Psoas muscle (tissue), 8 donors: ENCODE measurements around the gene ITGA1. TPM values are rescaled to one million over a fixed set of nuclear protein-coding genes. Genes with fewer than 3 reads are reported as not detected.
"Not testable (repeated sequence)": the region's sequence is repeated elsewhere in the genome, so short reads cannot be mapped to it uniquely, and the experiment has no call there.

Source experiments
- ATAC-seq, 4 donors: fragments of 200-7000 bp; cut with Tn5 transposase; one replicate each; pipeline ENCODE4 v1.9.1; 2020; ENCODE audit warnings: moderate library complexity in 3 of 4, mild to moderate bottlenecking in 2 of 4
- DNase-seq, 2 donors: peaks; one replicate each; pipeline ENCODE4 v3.0.0-alpha.2; 2020
- H3K27ac ChIP-seq: fragments of 200-600 bp; one replicate; pipeline ENCODE4 v1.8.0; 2022
- H3K27me3 ChIP-seq, 3 donors: fragments of 200-600 bp in 1 of 3; one replicate each; pipeline versions ENCODE4 v1.6.1 to v1.8.0; 2013 to 2022; ENCODE audit warnings: low read length in 2 of 3, mild to moderate bottlenecking in 2 of 3, moderate library complexity in 1 of 3; ENCODE audit not compliant: insufficient read depth in 3 of 3
- H3K36me3 ChIP-seq, 2 donors: fragments of 200-600 bp in 1 of 2; one replicate each; pipeline versions ENCODE4 v1.6.1 to v1.8.0; 2013 to 2022; ENCODE audit warnings: low read depth in 1 of 2, mild to moderate bottlenecking in 1 of 2, moderate library complexity in 1 of 2; ENCODE audit not compliant: insufficient read depth in 1 of 2
- H3K4me1 ChIP-seq: fragments of 200-600 bp; one replicate; pipeline ENCODE4 v1.8.0; 2022
- H3K4me3 ChIP-seq: fragments of 200-600 bp; one replicate; pipeline ENCODE4 v1.8.0; 2022; ENCODE audit warnings: mild to moderate bottlenecking
- H3K9me3 ChIP-seq: fragments of 200-600 bp; one replicate; pipeline ENCODE4 v1.8.0; 2022
- WGBS, 3 donors: extraction: QIAGEN DNeasy Blood & Tissue Kit; methylation state at CpG; one replicate each; pipeline versions ENCODE4 v1.1.6 to v1.1.7; 2013; 5-methylcytosine and 5-hydroxymethylcytosine counted together
- intact Hi-C, 2 donors: fragments of 100-400 bp; cut with DNase I; formaldehyde crosslinking; loops; one replicate each; pipeline versions ENCODE4 v1.11.0 to v1.14.2; 2022
- polyA plus RNA-seq, 3 donors: library from polyadenylated mRNA; stranded (reverse); fragments of 200-250 nt; gene quantifications; one replicate each; pipeline ENCODE4 v1.2.3, GENCODE V29; 2013
- total RNA-seq, 4 donors: library from RNA; stranded (reverse); fragmentation: NEBNext Ultra II Directional in 2 of 4; extraction: Animal tissue kit (Norgen Biotek cat#: 25700) in 2 of 4; gene quantifications; one replicate each; pipeline versions ENCODE4 v1.2.1 to v1.2.4, GENCODE V29; 2021 to 2023
- TF ChIP-seq, protein P1 (sequence below): fragments of 200-600 bp; IDR thresholded peaks from one replicate; pipeline ENCODE4 v1.8.0; 2022; ENCODE audit warnings: antibody characterized with exemption
- donor health status: healthy with polysubstance abuse.
- donor health status: DM: no; HTN: no; CAD: no; lungs with moderate emphysema.
- donor health status: Bipolar disorder and iron deficiency.
- donor health status: healthy.
- donor health status: DM: yes; HTN: yes; CAD: no.
- donor health status: DM: no; HTN: no; CAD: no.
- donor health status: DM: no; HTN: no; CAD: no.
- donor health status: DM: yes; HTN: yes; CAD: no.

ITGA1 gene
- total and polyA plus RNA-seq, 7 donors = 3.4 to 29.3 (median 13.0) TPM

DNA sequence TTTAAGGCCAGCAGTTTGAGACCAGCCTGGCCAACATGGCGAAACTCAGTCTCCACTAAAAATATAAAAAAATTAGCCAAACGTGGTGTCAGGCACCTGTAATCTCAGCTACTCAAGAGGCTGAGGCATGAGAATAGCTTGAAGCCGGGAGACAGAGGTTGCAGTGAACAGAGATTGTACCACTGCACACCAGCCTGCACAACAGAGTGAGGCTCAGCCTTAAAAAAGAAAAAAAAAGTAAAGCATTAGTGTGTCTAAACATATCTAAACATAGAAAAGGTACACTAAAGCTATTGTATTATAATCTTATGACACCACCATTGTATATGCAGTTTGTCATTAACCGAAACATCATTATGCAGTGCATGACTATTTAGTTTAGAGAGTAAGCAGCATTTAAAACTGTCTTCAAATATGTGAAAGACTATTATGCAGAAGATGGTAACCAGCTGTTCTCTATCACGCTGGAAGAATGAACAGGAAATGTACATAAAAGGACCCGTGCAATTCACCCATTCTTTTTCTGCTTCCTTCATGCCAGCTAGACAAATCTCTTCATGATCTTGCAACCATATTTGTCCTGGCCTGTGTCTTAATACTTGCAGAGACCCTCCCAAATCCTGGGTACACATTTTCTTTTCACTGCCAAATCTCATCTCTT is 58.6 kb downstream of the ITGA1 start:
- Histone ChIP-seq H3K27ac (no peak overlapping the region), H3K36me3 (no peaks in the 10 kb centered on the region), H3K4me1 (no peaks in the 10 kb centered on the region), H3K4me3 (no peak overlapping the region), H3K9me3 (no peaks in the 10 kb centered on the region), H3K27me3 (no peaks in the 10 kb centered on the region)
- TF ChIP-seq, protein P1, sequence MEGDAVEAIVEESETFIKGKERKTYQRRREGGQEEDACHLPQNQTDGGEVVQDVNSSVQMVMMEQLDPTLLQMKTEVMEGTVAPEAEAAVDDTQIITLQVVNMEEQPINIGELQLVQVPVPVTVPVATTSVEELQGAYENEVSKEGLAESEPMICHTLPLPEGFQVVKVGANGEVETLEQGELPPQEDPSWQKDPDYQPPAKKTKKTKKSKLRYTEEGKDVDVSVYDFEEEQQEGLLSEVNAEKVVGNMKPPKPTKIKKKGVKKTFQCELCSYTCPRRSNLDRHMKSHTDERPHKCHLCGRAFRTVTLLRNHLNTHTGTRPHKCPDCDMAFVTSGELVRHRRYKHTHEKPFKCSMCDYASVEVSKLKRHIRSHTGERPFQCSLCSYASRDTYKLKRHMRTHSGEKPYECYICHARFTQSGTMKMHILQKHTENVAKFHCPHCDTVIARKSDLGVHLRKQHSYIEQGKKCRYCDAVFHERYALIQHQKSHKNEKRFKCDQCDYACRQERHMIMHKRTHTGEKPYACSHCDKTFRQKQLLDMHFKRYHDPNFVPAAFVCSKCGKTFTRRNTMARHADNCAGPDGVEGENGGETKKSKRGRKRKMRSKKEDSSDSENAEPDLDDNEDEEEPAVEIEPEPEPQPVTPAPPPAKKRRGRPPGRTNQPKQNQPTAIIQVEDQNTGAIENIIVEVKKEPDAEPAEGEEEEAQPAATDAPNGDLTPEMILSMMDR = no peak
- ATAC-seq (no peak), DNase-seq (no peak)
- intact Hi-C loops = no loop called here
- WGBS, 3 donors = 56 to 59% (median 56%) methylated on average over 6 of the region's 6 CpGs

DNA sequence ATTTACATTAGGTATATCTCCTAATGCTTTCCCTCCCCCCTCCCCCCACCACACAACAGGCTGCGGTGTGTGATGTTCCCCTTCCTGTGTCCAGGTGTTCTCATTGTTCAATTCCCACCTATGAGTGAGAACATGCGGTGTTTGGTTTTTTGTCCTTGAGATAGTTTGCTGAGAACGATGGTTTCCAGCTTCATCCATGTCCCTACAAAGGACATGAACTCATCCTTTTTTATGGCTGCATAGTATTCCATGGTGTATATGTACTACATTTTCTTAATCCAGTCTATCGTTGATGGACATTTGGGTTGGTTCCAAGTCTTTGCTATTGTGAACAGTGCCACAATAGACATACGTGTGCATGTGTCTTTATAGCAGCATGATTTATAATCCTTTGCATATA is 61.0 kb downstream of the ITGA1 start:
- H3K4me3 ChIP-seq, H3K9me3 ChIP-seq, H3K27me3 ChIP-seq, H3K27ac ChIP-seq, DNase-seq, H3K36me3 ChIP-seq, ATAC-seq, intact Hi-C loops, H3K4me1 ChIP-seq: not testable (repeated sequence)
- 88 to 90% (median 90%) methylated on average over 5 of the region's 5 CpGs for WGBS, 3 donors

DNA sequence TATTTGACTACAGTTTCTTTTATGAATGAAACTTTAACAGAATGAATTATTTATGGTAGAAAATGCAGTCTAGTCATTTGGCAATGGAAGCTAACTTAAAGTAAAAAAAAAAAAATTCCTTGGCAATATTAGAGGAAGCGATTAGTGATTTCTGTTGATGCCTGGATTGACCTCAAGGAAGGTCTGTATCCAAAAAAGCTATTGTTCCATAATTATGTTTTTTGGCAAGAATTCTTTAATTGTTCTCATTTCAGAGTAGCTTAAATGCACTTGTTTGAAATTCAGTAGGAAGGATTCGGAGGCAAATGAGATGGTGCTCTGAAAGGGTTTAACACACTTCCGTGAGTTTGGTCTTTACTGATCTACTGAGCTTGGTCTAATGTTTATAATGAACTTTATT is 61.8 kb downstream of the ITGA1 start:
- Histone ChIP-seq H3K9me3 (no peaks in the 10 kb centered on the region), H3K4me1 (no peaks in the 10 kb centered on the region), H3K27me3 (no peaks in the 10 kb centered on the region), H3K36me3 (no peaks in the 10 kb centered on the region), H3K27ac (no peak overlapping the region), H3K4me3 (no peak overlapping the region)
- ATAC-seq (no peak), DNase-seq (no peak)
- intact Hi-C loops = no loop called here
- TF ChIP-seq, protein P1 = no peak
- 70 to 85% (median 85%) methylated on average over 3 of the region's 3 CpGs for WGBS, 3 donors

DNA sequence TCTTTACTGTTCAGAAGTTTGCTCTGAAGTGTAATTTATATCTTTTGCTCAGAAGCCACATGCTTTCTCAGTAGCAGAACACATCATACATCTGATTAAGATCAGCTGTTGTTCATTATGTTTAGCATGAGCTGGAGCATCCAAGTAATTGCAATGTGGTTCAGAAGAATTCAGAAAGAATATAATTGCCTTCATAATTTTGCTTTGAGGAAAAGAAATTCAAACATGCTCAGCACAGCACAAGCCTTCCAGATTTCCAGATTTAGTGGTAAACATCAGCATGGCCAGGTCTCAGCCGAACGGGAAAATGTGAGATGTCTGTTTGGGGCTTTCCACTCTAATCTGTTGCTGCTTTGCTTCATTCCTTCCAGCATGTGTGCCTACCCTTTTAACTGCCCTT is 65.9 kb downstream of the ITGA1 start:
- no peak for ATAC-seq
- Histone ChIP-seq H3K36me3 (no peaks in the 10 kb centered on the region), H3K27me3 (no peaks in the 10 kb centered on the region), H3K4me1 (no peaks in the 10 kb centered on the region), H3K9me3 (no peaks in the 10 kb centered on the region), H3K4me3 (no peak overlapping the region), H3K27ac (no peak overlapping the region)
- no peak for DNase-seq
- 37 to 76% (median 55%) methylated on average over 2 of the region's 2 CpGs for WGBS, 3 donors
- TF ChIP-seq, protein P1 = no peak
- intact Hi-C loops = no loop called here

DNA sequence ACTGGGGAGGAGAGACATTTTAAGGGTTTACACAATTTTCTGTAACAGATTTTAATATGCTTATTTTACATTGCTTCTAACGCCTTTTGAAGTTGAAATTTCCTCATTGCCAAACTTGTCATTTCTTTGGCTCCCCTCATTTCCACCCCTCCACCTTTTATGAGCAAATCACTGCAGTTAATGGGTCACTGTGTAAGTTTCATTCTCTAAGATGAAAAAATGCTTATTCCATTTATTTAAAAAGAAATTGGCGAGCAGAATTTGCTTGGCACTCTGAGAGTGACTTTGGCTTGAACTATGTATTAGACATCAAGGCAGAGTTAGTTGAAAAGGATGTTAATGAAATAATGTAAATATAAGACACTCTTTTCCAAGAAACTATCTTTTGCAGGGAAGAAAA is 66.6 kb downstream of the ITGA1 start:
- WGBS, 3 donors = 62 to 84% (median 71%) methylated on average over 2 of the region's 2 CpGs
- Histone ChIP-seq H3K4me3 (no peak overlapping the region), H3K9me3 (no peaks in the 10 kb centered on the region), H3K27me3 (no peaks in the 10 kb centered on the region), H3K4me1 (no peaks in the 10 kb centered on the region), H3K36me3 (no peaks in the 10 kb centered on the region), H3K27ac (no peak overlapping the region)
- TF ChIP-seq, protein P1 = no peak
- intact Hi-C loops = no loop called here
- no peak for DNase-seq
- no peak for ATAC-seq
